Cerebellar cortex (tissue), 1 donor: ENCODE data around the gene B3GAT3.
"Not testable (repeated sequence)": the region's sequence is repeated elsewhere in the genome, so short reads cannot be mapped to it uniquely, and the experiment has no call there.

ENCODE experiments used
- DNase-seq: peaks from one replicate; pipeline ENCODE4 v3.0.0-alpha.2; 2015; ENCODE audit warnings: low spot score

The B3GAT3 gene

GRCh38 chr11:62645946-62646824 lies 24.4 kb upstream of the B3GAT3 start, which contains the start of gene GANAB:
Gene GANAB, minus strand, starts transcription at chr11:62646613. Its CDS starts 14 bp downstream, at chr11:62646599.
- peak; percentile 99 for DNase-seq

- no peak for DNase-seq
Measured at GRCh38 chr11:62645671-62645945, 23.8 kb upstream of the B3GAT3 start.

GRCh38 chr11:62644220-62644619 lies 22.4 kb upstream of the B3GAT3 start:
- DNase-seq = no peak

- DNase-seq = no peak
Measured at GRCh38 chr11:62632492-62632891, 10.7 kb upstream of the B3GAT3 start.

GRCh38 chr11:62627713-62628112 lies 5.9 kb upstream of the B3GAT3 start:
- peak; percentile 42 for DNase-seq

- no peak for DNase-seq
Measured at GRCh38 chr11:62622476-62623089, 797 bp upstream of the B3GAT3 start.

GRCh38 chr11:62621027-62621566 lies 689 bp downstream of the B3GAT3 start:
- DNase-seq = no peak

- DNase-seq = not testable (repeated sequence)
Measured at GRCh38 chr11:62616957-62617356, 4.8 kb downstream of the B3GAT3 start.

GRCh38 chr11:62615521-62615920 lies 6.3 kb downstream of the B3GAT3 start:
- no peak for DNase-seq

GRCh38 chr11:62614275-62614674 lies 7.5 kb downstream of the B3GAT3 start:
- no peak for DNase-seq

GRCh38 chr11:62613291-62613778 lies 8.5 kb downstream of the B3GAT3 start:
- peak; percentile 65 for DNase-seq

GRCh38 chr11:62612366-62613290 lies 9.2 kb downstream of the B3GAT3 start, which contains the start of the genes EML3 and ROM1:
Gene EML3, minus strand, starts transcription at chr11:62612775. Its CDS starts 318 bp downstream, at chr11:62612457.
Gene ROM1, plus strand, starts transcription at chr11:62613257. Its CDS starts 25 bp downstream, at chr11:62613282.
- DNase-seq = peak; percentile 84

GRCh38 chr11:62611705-62612365 lies 10.0 kb downstream of the B3GAT3 start:
- DNase-seq = peak; percentile 58

GRCh38 chr11:62610814-62611704 lies 10.7 kb downstream of the B3GAT3 start:
- DNase-seq = no peak

GRCh38 chr11:62610403-62610802 lies 11.4 kb downstream of the B3GAT3 start:
- DNase-seq = no peak

- DNase-seq = no peak
Measured at GRCh38 chr11:62608776-62609175, 13.0 kb downstream of the B3GAT3 start.

GRCh38 chr11:62607714-62608113 lies 14.1 kb downstream of the B3GAT3 start:
- DNase-seq = no peak

- no peak for DNase-seq
Measured at GRCh38 chr11:62605902-62606301, 15.9 kb downstream of the B3GAT3 start.

GRCh38 chr11:62605467-62605866 lies 16.3 kb downstream of the B3GAT3 start:
- no peak for DNase-seq

GRCh38 chr11:62604460-62605120 lies 17.2 kb downstream of the B3GAT3 start:
- DNase-seq = peak; percentile 30
